Measurements from ENCODE around the gene MTRF1L. TPM values are rescaled to one million over a fixed set of nuclear protein-coding genes. Genes with fewer than 3 reads are reported as not detected.

Gene MTRF1L
- polyA plus RNA-seq, 1 donor: 15.7 TPM

- no CpG with 5 or more reads among the region's 7 CpGs for WGBS (ENCODE audit: insufficient coverage, low lambda C conversion rate)
- Histone ChIP-seq H3K4me1 (ENCODE audit: control insufficient read depth, insufficient read depth, low read length) (peaks cover 5% of the 10 kb centered on the region), H3K36me3 (ENCODE audit: control insufficient read depth, insufficient read depth, low read length) (no peaks in the 10 kb centered on the region), H3K27me3 (ENCODE audit: control insufficient read depth, insufficient read depth, low read length) (no peaks in the 10 kb centered on the region), H3K4me3 (ENCODE audit: low read length) (peak overlapping the region; percentile 65), H3K27ac (ENCODE audit: low read length) (peak overlapping the region; percentile 94), H3K9me3 (ENCODE audit: control insufficient read depth, low read depth, low read length) (no peaks in the 10 kb centered on the region)
- no peak for DNase-seq
These were observed 18.0 kb downstream of the MTRF1L start for GRCh38 chr6:152984513-152984872.

- H3K36me3 ChIP-seq (ENCODE audit: control insufficient read depth, insufficient read depth, low read length): no peaks in the 10 kb centered on the region
- H3K27ac ChIP-seq (ENCODE audit: low read length): peak overlapping the region; percentile 94
- no CpG with 5 or more reads among the region's 38 CpGs for WGBS (ENCODE audit: insufficient coverage, low lambda C conversion rate)
- no peaks in the 10 kb centered on the region for H3K9me3 ChIP-seq (ENCODE audit: control insufficient read depth, low read depth, low read length)
- peak overlapping the region; percentile 65 for H3K4me3 ChIP-seq (ENCODE audit: low read length)
- peak in 1 of 2 donors; percentile 63 for DNase-seq
- H3K4me1 ChIP-seq (ENCODE audit: control insufficient read depth, insufficient read depth, low read length): peaks cover 5% of the 10 kb centered on the region
- H3K27me3 ChIP-seq (ENCODE audit: control insufficient read depth, insufficient read depth, low read length): no peaks in the 10 kb centered on the region
These were observed 18.6 kb downstream of the MTRF1L start for GRCh38 chr6:152983637-152984512.

DNA sequence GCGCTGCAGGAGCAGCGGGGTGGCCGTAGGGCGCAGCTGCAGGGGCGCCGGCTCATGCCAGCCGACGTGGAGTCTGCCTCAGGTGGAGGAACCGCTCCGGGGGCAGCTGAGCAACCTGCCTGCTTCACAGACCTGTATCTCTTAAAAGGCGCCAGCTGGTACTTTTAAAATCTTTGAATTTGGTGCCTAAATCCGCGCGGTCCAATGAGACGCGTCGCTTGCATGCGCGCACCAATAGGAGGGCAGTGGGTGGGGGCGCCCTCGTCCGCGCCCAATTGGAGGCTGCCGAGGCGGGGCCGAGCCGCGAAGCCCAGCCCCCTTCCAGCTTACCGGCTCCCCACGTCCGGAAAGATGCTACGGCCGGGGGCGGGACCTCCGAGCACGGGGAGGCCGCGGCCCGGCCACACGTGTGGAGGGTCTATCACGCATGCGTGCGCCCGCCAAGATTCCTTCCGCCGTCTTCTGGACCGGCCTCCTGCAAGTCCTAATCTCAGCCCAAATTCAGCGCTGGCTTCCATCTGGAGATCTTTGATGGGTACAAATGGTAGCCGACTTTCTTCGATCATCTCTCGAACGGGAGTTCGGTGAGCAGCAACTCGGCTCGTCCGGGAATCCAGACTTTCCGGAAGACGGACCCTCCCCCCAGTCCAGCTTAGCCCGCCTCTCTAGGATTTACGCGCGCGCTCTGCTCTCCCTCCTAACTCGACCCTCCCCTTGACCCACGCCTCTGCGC lies 19.4 kb downstream of the MTRF1L start, which contains the start of gene FBXO5:
Gene FBXO5, minus strand, starts transcription at position 138 of the 733 bp plus-strand sequence. Its CDS starts 82 bp downstream, at position 56.
- Histone ChIP-seq H3K4me1 (ENCODE audit: control insufficient read depth, insufficient read depth, low read length) (peaks cover 5% of the 10 kb centered on the region), H3K36me3 (ENCODE audit: control insufficient read depth, insufficient read depth, low read length) (no peaks in the 10 kb centered on the region), H3K9me3 (ENCODE audit: control insufficient read depth, low read depth, low read length) (no peaks in the 10 kb centered on the region), H3K27ac (ENCODE audit: low read length) (peak within 1 kb of the TSS; percentile 94), H3K4me3 (ENCODE audit: low read length) (peak within 1 kb of the TSS; percentile 65), H3K27me3 (ENCODE audit: control insufficient read depth, insufficient read depth, low read length) (no peaks in the 10 kb centered on the region)
- DNase-seq: peak; percentile 98 to 99
- no CpG with 5 or more reads among the region's 66 CpGs for WGBS (ENCODE audit: insufficient coverage, low lambda C conversion rate)

GRCh38 chr6:152981989-152982903 lies 20.3 kb downstream of the MTRF1L start:
- Histone ChIP-seq H3K27me3 (ENCODE audit: control insufficient read depth, insufficient read depth, low read length) (no peaks in the 10 kb centered on the region), H3K4me1 (ENCODE audit: control insufficient read depth, insufficient read depth, low read length) (peaks cover 5% of the 10 kb centered on the region), H3K4me3 (ENCODE audit: low read length) (peak overlapping the region; percentile 65), H3K27ac (ENCODE audit: low read length) (no peak overlapping the region), H3K9me3 (ENCODE audit: control insufficient read depth, low read depth, low read length) (no peaks in the 10 kb centered on the region), H3K36me3 (ENCODE audit: control insufficient read depth, insufficient read depth, low read length) (no peaks in the 10 kb centered on the region)
- 6% methylated on average over 2 of the region's 71 CpGs for WGBS (ENCODE audit: insufficient coverage, low lambda C conversion rate)
- peak in 1 of 2 donors; percentile 18 for DNase-seq

DNA sequence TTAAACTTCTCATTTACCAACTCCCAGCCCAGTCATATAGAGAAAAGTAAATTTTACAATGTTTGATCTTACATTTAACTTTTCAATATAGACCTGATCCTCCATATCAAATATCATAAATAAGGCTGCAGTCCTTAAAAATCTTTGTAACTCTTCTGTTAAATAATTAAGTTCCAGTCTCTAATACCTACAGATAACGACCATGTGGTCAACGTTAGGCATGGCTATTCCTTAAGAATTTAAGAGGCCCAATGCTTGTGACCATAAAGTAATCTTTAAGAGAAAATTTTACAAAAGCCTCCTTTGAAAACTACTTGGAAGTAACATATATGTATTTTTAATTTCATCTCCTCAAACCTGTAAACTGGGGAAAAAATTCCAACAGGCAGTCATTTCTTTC lies 21.3 kb downstream of the MTRF1L start:
- Histone ChIP-seq H3K4me1 (ENCODE audit: control insufficient read depth, insufficient read depth, low read length) (peaks cover 5% of the 10 kb centered on the region), H3K36me3 (ENCODE audit: control insufficient read depth, insufficient read depth, low read length) (no peaks in the 10 kb centered on the region), H3K4me3 (ENCODE audit: low read length) (no peak overlapping the region), H3K27ac (ENCODE audit: low read length) (no peak overlapping the region), H3K9me3 (ENCODE audit: control insufficient read depth, low read depth, low read length) (no peaks in the 10 kb centered on the region), H3K27me3 (ENCODE audit: control insufficient read depth, insufficient read depth, low read length) (no peaks in the 10 kb centered on the region)
- no peak for DNase-seq
- WGBS (ENCODE audit: insufficient coverage, low lambda C conversion rate): no CpG with 5 or more reads among the region's 2 CpGs

DNA sequence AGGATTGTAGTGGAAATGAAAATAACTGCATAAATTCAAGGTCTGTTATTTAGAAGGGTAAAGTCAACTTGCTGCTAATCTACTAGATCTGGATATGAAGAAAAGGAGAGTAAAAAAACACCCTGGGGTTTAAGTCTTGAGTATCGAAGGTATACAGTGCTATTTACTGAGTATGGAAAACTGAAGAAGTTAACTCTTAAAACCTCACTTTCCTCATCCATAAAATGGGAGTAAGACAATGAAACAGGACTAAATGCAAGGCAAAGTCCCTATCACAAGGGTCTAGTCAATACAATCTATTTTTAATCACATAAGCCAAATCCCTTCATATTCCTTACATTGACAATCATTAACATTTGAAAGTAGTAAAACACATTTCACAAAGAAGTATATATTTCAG lies 21.9 kb downstream of the MTRF1L start:
- 0% methylated on average over 1 of the region's 1 CpG for WGBS (ENCODE audit: insufficient coverage, low lambda C conversion rate)
- Histone ChIP-seq H3K27me3 (ENCODE audit: control insufficient read depth, insufficient read depth, low read length) (no peaks in the 10 kb centered on the region), H3K4me1 (ENCODE audit: control insufficient read depth, insufficient read depth, low read length) (peaks cover 5% of the 10 kb centered on the region), H3K27ac (ENCODE audit: low read length) (no peak overlapping the region), H3K9me3 (ENCODE audit: control insufficient read depth, low read depth, low read length) (no peaks in the 10 kb centered on the region), H3K36me3 (ENCODE audit: control insufficient read depth, insufficient read depth, low read length) (no peaks in the 10 kb centered on the region), H3K4me3 (ENCODE audit: low read length) (no peak overlapping the region)
- no peak for DNase-seq

DNA sequence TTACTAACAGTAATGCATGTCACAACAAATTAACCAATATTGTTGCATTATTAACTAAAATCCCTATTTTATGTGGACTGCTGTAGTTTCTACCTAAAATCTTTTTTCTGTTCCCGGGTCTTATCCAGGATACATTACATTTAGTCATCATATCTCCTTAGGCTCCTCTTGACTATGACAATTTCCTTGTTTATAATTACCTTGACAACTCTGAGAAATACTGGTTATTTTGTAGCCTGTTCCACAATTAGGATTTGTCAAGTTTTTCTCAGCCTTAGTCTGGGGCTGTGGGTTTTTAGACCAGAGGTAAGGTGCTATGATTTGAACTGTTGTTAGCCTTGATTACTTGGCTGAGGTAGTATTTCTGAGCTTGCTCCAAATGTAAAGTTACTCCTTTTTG lies 23.4 kb downstream of the MTRF1L start:
- Histone ChIP-seq H3K4me3 (ENCODE audit: low read length) (no peak overlapping the region), H3K27ac (ENCODE audit: low read length) (no peak overlapping the region), H3K9me3 (ENCODE audit: control insufficient read depth, low read depth, low read length) (no peaks in the 10 kb centered on the region), H3K27me3 (ENCODE audit: control insufficient read depth, insufficient read depth, low read length) (no peaks in the 10 kb centered on the region), H3K4me1 (ENCODE audit: control insufficient read depth, insufficient read depth, low read length) (no peaks in the 10 kb centered on the region), H3K36me3 (ENCODE audit: control insufficient read depth, insufficient read depth, low read length) (peaks cover 5% of the 10 kb centered on the region)
- WGBS (ENCODE audit: insufficient coverage, low lambda C conversion rate): 100% methylated on average over 1 of the region's 1 CpG
- no peak for DNase-seq

GRCh38 chr6:152978058-152978457 lies 24.5 kb downstream of the MTRF1L start:
- Histone ChIP-seq H3K4me1 (ENCODE audit: control insufficient read depth, insufficient read depth, low read length) (no peaks in the 10 kb centered on the region), H3K9me3 (ENCODE audit: control insufficient read depth, low read depth, low read length) (no peaks in the 10 kb centered on the region), H3K36me3 (ENCODE audit: control insufficient read depth, insufficient read depth, low read length) (peaks cover 11% of the 10 kb centered on the region), H3K4me3 (ENCODE audit: low read length) (no peak overlapping the region), H3K27ac (ENCODE audit: low read length) (no peak overlapping the region), H3K27me3 (ENCODE audit: control insufficient read depth, insufficient read depth, low read length) (no peaks in the 10 kb centered on the region)
- 50% methylated on average over 2 of the region's 3 CpGs for WGBS (ENCODE audit: insufficient coverage, low lambda C conversion rate)
- DNase-seq: no peak

- no peak for DNase-seq
- Histone ChIP-seq H3K4me1 (ENCODE audit: control insufficient read depth, insufficient read depth, low read length) (no peaks in the 10 kb centered on the region), H3K4me3 (ENCODE audit: low read length) (no peak overlapping the region), H3K9me3 (ENCODE audit: control insufficient read depth, low read depth, low read length) (no peaks in the 10 kb centered on the region), H3K27ac (ENCODE audit: low read length) (no peak overlapping the region), H3K27me3 (ENCODE audit: control insufficient read depth, insufficient read depth, low read length) (no peaks in the 10 kb centered on the region), H3K36me3 (ENCODE audit: control insufficient read depth, insufficient read depth, low read length) (peaks cover 11% of the 10 kb centered on the region)
These were observed 25.0 kb downstream of the MTRF1L start for GRCh38 chr6:152977556-152977955.

GRCh38 chr6:152976749-152977148 lies 25.8 kb downstream of the MTRF1L start:
- Histone ChIP-seq H3K4me3 (ENCODE audit: low read length) (no peak overlapping the region), H3K36me3 (ENCODE audit: control insufficient read depth, insufficient read depth, low read length) (peaks cover 14% of the 10 kb centered on the region), H3K27me3 (ENCODE audit: control insufficient read depth, insufficient read depth, low read length) (no peaks in the 10 kb centered on the region), H3K27ac (ENCODE audit: low read length) (no peak overlapping the region), H3K4me1 (ENCODE audit: control insufficient read depth, insufficient read depth, low read length) (no peaks in the 10 kb centered on the region), H3K9me3 (ENCODE audit: control insufficient read depth, low read depth, low read length) (no peaks in the 10 kb centered on the region)
- no CpG with 5 or more reads among the region's 1 CpG for WGBS (ENCODE audit: insufficient coverage, low lambda C conversion rate)
- DNase-seq: no peak
